Bladder microvascular endothelial cell (primary cell): Measurements from ENCODE around the gene ARHGEF18. TPM values are rescaled to one million over a fixed set of nuclear protein-coding genes. Genes with fewer than 3 reads are reported as not detected.

Source experiments
- total RNA-seq: library from RNA; depleted of rRNA; stranded (reverse); fragments of >200 nt; gene quantifications from 2 replicates; pipeline ENCODE4 v1.2.3, GENCODE V29; 2014

The ARHGEF18 gene
- total RNA-seq: 23.3 and 35.4 TPM in 2 replicates

DNA sequence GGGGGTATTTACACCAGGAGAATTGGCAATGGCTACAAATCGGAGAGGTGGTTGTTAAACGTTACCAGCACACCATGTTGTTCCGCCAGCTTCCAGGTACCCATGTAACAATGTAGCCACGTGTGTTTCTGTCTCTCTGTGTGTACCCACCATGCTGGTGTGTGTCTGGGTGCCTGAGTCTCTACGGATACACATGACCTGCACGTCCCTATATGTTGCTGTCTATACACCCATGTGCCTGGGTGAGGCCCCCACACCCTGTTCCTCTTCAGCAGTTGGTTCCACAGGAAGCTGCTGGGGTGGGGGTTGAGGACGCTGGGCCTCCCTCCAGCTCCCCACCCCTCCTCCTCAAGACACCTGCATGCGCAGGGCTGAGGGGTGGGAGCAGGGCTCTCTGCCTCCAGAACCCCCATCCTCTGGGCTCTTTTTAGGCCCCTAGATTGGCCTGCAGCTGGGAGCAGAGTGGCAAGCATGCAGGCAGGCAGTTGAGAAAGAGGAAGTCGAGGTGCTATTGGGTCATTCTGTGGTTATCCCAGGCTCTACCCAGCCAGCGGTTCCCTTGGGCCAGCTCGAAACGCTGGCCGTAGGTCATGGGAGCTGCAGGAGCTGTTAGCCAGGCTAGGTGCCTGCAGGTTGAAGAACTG, at the start of gene ARHGEF18:
Gene ARHGEF18 (plus strand): TSS at position 351 of the 644 bp plus-strand sequence. CDS start 13,954 bp downstream, outside the sequence.

Other genes with a start within 250 kb of the ARHGEF18 start
- gene INSR, start 54.5 kb upstream of the ARHGEF18 start, total RNA-seq: 43.2 and 46.4 TPM in 2 replicates
- 1.5 and 2.1 TPM in 2 replicates for gene PEX11G, start 140.1 kb downstream of the ARHGEF18 start, total RNA-seq
- 9.1 and 14.9 TPM in 2 replicates for gene ZNF358, start 167.2 kb downstream of the ARHGEF18 start, total RNA-seq
- 6.0 and 9.6 TPM in 2 replicates for gene MCOLN1, start 173.7 kb downstream of the ARHGEF18 start, total RNA-seq
- 85.8 and 164 TPM in 2 replicates for gene PNPLA6, start 186.8 kb downstream of the ARHGEF18 start, total RNA-seq
- 0.19 TPM in 1 of 2 replicates, not detected in the other for gene CAMSAP3, start 246.9 kb downstream of the ARHGEF18 start, total RNA-seq